NCI-H1417 (cell line): ENCODE results near the gene QKI.

Experiments
- DNase-seq, 3 experiments: peaks; one replicate each; lab custom pipeline; 2025; lab: John Stamatoyannopoulos, UW

Gene QKI

GRCh38 chr6:163486821-163487220 lies 72.3 kb downstream of the QKI start:
- DNase-seq = no peak

GRCh38 chr6:163487606-163488005 lies 73.1 kb downstream of the QKI start:
- no peak for DNase-seq

GRCh38 chr6:163489584-163489983 lies 75.1 kb downstream of the QKI start:
- no peak for DNase-seq

- no peak for DNase-seq
These were observed 76.5 kb downstream of the QKI start for GRCh38 chr6:163490826-163491577.

- no peak for DNase-seq
These were observed 77.3 kb downstream of the QKI start for GRCh38 chr6:163491737-163492300.

GRCh38 chr6:163494279-163494727 lies 79.8 kb downstream of the QKI start:
- no peak for DNase-seq

- DNase-seq = no peak
These were observed 81.7 kb downstream of the QKI start for GRCh38 chr6:163496205-163496604.

GRCh38 chr6:163500105-163500504 lies 85.6 kb downstream of the QKI start:
- no peak for DNase-seq

- DNase-seq = no peak
These were observed 86.5 kb downstream of the QKI start for GRCh38 chr6:163501026-163501425.

- DNase-seq = peak in 2 of 3 experiments; percentile 65 to 95
These were observed 86.9 kb downstream of the QKI start for GRCh38 chr6:163501439-163501838.

GRCh38 chr6:163504984-163505640 lies 90.6 kb downstream of the QKI start:
- no peak for DNase-seq

- DNase-seq = no peak
These were observed 93.4 kb downstream of the QKI start for GRCh38 chr6:163507965-163508364.

- DNase-seq = no peak
These were observed 98.5 kb downstream of the QKI start for GRCh38 chr6:163513003-163513402.

- DNase-seq = no peak
These were observed 99.2 kb downstream of the QKI start for GRCh38 chr6:163513570-163514166.

GRCh38 chr6:163516908-163517307 lies 102.4 kb downstream of the QKI start:
- no peak for DNase-seq

GRCh38 chr6:163520956-163521355 lies 106.4 kb downstream of the QKI start:
- no peak for DNase-seq

GRCh38 chr6:163522033-163522432 lies 107.5 kb downstream of the QKI start:
- DNase-seq = no peak

- no peak for DNase-seq
These were observed 111.4 kb downstream of the QKI start for GRCh38 chr6:163525926-163526325.

GRCh38 chr6:163526346-163526745 lies 111.8 kb downstream of the QKI start:
- DNase-seq = no peak

- DNase-seq = no peak
These were observed 112.8 kb downstream of the QKI start for GRCh38 chr6:163527291-163527690.

GRCh38 chr6:163529605-163530004 lies 115.1 kb downstream of the QKI start:
- DNase-seq = no peak

- DNase-seq = no peak
These were observed 115.9 kb downstream of the QKI start for GRCh38 chr6:163530406-163530805.

GRCh38 chr6:163531122-163531521 lies 116.6 kb downstream of the QKI start:
- DNase-seq = no peak
